Measurements from ENCODE around the gene MAP3K6.

- TF ChIP-seq POLR2A (IDR thresholded peaks at IDR 0.05) (no peak), CTCF (IDR thresholded peaks at IDR 0.05) (no peak)
Observed at GRCh38 chr1:27314737-27315136, 52.0 kb downstream of the MAP3K6 start.
